Testis (tissue), 3 donors: ENCODE measurements around the gene DGKD. TPM values are rescaled to one million over a fixed set of nuclear protein-coding genes. Genes with fewer than 3 reads are reported as not detected.
"Not testable (repeated sequence)": the region's sequence is repeated elsewhere in the genome, so short reads cannot be mapped to it uniquely, and the experiment has no call there.

Experiments
- DNase-seq: peaks from one replicate; pipeline ENCODE4 v3.0.0-alpha.2; 2019
- H3K27ac ChIP-seq, 2 donors: fragments of 200-600 bp; sonication (generic); one replicate each; pipeline ENCODE4 v1.5.1; 2019
- H3K27me3 ChIP-seq: fragments of 200-600 bp; sonication (generic); one replicate; pipeline ENCODE4 v1.5.1; 2019
- H3K36me3 ChIP-seq: fragments of 200-600 bp; sonication (generic); one replicate; pipeline ENCODE4 v1.5.1; 2017; ENCODE audit warnings: low read depth; ENCODE audit errors: missing control alignments
- H3K4me1 ChIP-seq: fragments of 200-600 bp; sonication (generic); one replicate; pipeline ENCODE4 v1.5.1; 2019
- H3K4me3 ChIP-seq, 2 donors: fragments of 200-600 bp; sonication (generic); one replicate each; pipeline ENCODE4 v1.5.1; 2017 to 2019
- H3K9me3 ChIP-seq: fragments of 200-600 bp; sonication (generic); one replicate; pipeline ENCODE4 v1.5.1; 2017
- POLR2A ChIP-seq: fragments of 450-650 bp; IDR thresholded peaks from one replicate; pipeline ENCODE4 v1.6.1; 2017; ENCODE audit warnings: antibody characterized with exemption, mild to moderate bottlenecking, moderate library complexity
- WGBS, 2 donors: methylation state at CpG; one replicate each; pipeline ENCODE4 v1.1.5; 2018; 5-methylcytosine and 5-hydroxymethylcytosine counted together
- intact Hi-C: fragments of 100-400 bp; cut with DNase I; formaldehyde crosslinking; loops from one replicate; pipeline ENCODE4 v1.15.1; 2023; ENCODE audit warnings: low total_unique reads
- polyA plus RNA-seq: library from polyadenylated mRNA; stranded (reverse); fragments of 350-450 nt; fragmentation: Illumina TruSeq; extraction: RNeasy Lipid Tissue Mini Kit (QIAGEN cat#74804); gene quantifications from one replicate; pipeline ENCODE4 v1.2.3, GENCODE V29; 2014; ENCODE audit warnings: low read depth, low replicate concordance; ENCODE audit not compliant: insufficient read depth
- total RNA-seq, 2 donors: library from RNA; depleted of rRNA; stranded (reverse); fragments of >200 nt; gene quantifications; one replicate each; pipeline ENCODE4 v1.2.3, GENCODE V29; 2016
- TF ChIP-seq, protein P1 (sequence below), 3 experiments: fragments of 450-650 bp in 2 of 3; fragments of 200-600 bp in 1 of 3; sonication (generic) in 1 of 3; IDR thresholded peaks; one replicate each; pipeline ENCODE4 v1.5.1; 2016 to 2019; ENCODE audit warnings: antibody characterized with exemption in 3 of 3, mild to moderate bottlenecking in 2 of 3, moderate library complexity in 1 of 3

The DGKD gene
- total and polyA plus RNA-seq, 3 donors from 2014 or later = 65.1 to 80.1 (median 66.7) TPM

DNA sequence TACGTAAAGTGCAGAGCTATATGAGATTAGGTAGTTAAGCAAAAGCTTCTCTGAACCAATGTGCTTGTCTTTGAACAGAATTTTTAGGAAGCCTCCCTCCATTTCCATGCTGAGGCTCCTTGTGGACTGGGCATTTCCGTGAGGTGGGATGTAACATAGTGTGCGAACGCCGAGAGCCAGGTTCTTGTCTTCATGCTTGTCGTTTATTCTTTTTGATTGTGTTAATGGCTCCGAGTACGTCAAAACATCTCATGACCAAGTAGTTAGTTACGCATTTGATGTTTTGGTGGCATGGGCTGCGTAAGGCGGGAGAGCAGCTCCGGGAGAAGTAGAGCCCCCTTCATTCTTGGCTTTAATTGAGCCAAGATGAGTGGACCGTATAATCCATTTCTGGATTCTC lies 32.9 kb downstream of the DGKD start:
- peaks cover 21% of the 10 kb centered on the region for H3K4me1 ChIP-seq
- peak overlapping the region; percentile 19 to 73 for H3K27ac ChIP-seq
- intact Hi-C loops = no loop called here
- H3K36me3 ChIP-seq = no peaks in the 10 kb centered on the region
- DNase-seq = no peak
- TF ChIP-seq POLR2A = no peak
- TF ChIP-seq, protein P1, sequence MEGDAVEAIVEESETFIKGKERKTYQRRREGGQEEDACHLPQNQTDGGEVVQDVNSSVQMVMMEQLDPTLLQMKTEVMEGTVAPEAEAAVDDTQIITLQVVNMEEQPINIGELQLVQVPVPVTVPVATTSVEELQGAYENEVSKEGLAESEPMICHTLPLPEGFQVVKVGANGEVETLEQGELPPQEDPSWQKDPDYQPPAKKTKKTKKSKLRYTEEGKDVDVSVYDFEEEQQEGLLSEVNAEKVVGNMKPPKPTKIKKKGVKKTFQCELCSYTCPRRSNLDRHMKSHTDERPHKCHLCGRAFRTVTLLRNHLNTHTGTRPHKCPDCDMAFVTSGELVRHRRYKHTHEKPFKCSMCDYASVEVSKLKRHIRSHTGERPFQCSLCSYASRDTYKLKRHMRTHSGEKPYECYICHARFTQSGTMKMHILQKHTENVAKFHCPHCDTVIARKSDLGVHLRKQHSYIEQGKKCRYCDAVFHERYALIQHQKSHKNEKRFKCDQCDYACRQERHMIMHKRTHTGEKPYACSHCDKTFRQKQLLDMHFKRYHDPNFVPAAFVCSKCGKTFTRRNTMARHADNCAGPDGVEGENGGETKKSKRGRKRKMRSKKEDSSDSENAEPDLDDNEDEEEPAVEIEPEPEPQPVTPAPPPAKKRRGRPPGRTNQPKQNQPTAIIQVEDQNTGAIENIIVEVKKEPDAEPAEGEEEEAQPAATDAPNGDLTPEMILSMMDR (IDR thresholded peaks at IDR 0.05) = no peak
- no peaks in the 10 kb centered on the region for H3K9me3 ChIP-seq
- no peaks in the 10 kb centered on the region for H3K27me3 ChIP-seq
- no peak overlapping the region for H3K4me3 ChIP-seq
- WGBS, 2 donors = 75 to 82% methylated on average over 13 of the region's 13 CpGs

DNA sequence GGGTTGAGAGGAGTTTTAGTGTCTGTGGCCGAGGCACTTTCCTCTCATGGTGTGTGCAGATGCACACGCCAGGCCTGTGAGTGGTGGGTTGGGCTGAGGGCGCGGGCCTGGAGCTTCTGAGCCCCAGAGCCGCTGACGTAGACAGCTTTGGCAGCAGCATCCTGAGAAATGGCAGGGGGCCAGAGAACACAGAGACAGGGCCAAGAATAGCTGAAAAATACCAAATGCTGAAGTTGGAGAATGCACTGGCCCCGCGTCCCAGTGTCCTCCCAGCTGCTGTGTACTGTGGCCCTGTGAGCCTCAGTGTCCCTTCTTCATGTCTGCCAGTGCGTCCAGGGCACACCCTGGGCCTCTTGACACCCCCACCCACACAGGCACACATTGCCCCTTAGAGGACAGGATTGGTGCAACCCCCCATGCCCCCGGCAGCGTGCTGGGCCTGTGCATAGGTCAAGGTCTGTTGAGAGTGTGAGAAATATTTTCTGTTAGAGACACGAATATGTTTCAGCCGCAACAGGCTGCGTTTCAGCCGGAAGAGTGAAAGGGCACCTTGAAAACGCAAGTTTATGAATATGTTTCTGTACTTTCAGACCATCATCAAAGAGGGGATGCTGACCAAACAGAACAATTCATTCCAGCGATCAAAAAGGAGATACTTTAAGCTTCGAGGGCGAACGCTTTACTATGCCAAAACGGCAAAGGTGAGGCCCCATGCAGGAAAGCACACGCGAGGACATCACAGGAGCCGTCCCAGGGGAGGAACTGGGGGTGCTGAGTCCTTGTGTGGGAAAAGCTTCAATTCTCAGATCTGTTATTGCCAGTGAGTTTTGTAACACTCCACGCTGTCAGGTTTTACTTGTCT lies 33.6 kb downstream of the DGKD start:
- H3K36me3 ChIP-seq = no peaks in the 10 kb centered on the region
- H3K27me3 ChIP-seq = no peaks in the 10 kb centered on the region
- H3K4me3 ChIP-seq = no peak overlapping the region
- H3K4me1 ChIP-seq = peaks cover 21% of the 10 kb centered on the region
- peak; percentile 90 for DNase-seq
- H3K9me3 ChIP-seq = no peaks in the 10 kb centered on the region
- H3K27ac ChIP-seq = peak overlapping the region; percentile 19 to 73
- intact Hi-C loops = no loop called here
- TF ChIP-seq POLR2A = no peak
- TF ChIP-seq, protein P1 (IDR thresholded peaks at IDR 0.05) = no peak
- 30 to 37% methylated on average over 23 to 25 of the region's 25 CpGs for WGBS, 2 donors

DNA sequence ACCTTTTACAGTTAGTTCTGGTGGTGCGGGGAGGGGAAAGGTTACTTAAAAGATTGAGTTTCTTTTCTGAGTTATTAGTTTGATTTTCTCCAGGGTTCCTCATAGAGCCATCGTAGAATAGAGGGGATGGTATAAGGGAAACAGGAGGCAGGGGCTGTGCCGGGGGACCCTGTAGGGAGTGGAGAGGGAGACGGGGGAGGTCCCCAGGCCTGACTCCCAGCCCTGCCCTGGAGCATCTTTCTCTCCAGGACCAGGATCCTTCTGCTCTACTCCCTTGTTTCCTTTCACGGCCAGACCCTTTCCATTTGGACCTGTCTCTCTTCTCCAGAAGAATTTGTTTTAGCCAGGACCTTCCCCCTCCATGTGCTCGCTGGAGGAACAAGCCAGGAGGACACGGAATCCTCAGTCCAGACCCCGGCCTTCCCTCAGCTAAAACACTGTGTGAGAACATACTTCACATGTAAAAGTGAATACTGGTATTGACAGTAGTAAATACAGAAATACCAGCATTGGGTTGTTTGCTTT lies 35.4 kb downstream of the DGKD start:
- TF ChIP-seq POLR2A = no peak
- no peak overlapping the region for H3K4me3 ChIP-seq
- no peak overlapping the region for H3K27ac ChIP-seq
- no peaks in the 10 kb centered on the region for H3K27me3 ChIP-seq
- no peaks in the 10 kb centered on the region for H3K36me3 ChIP-seq
- WGBS, 2 donors = 85% methylated on average over 8 of the region's 8 CpGs
- H3K9me3 ChIP-seq = no peaks in the 10 kb centered on the region
- intact Hi-C loops = no loop called here
- DNase-seq = no peak
- peaks cover 21% of the 10 kb centered on the region for H3K4me1 ChIP-seq

- TF ChIP-seq POLR2A = no peak
- TF ChIP-seq, protein P1 (IDR thresholded peaks at IDR 0.05) = no peak
- no peaks in the 10 kb centered on the region for H3K27me3 ChIP-seq
- H3K4me1 ChIP-seq = no peaks in the 10 kb centered on the region
- H3K36me3 ChIP-seq = no peaks in the 10 kb centered on the region
- no peak overlapping the region for H3K4me3 ChIP-seq
- intact Hi-C loops = no loop called here
- H3K27ac ChIP-seq = no peak overlapping the region
- no peaks in the 10 kb centered on the region for H3K9me3 ChIP-seq
- WGBS, 2 donors = 96 to 97% methylated on average over 7 of the region's 7 CpGs
- DNase-seq = no peak
Observed at GRCh38 chr2:233395687-233396086, 41.4 kb downstream of the DGKD start.

GRCh38 chr2:233396726-233397665 lies 42.7 kb downstream of the DGKD start:
- H3K4me1 ChIP-seq = not testable (repeated sequence)

More at GRCh38 chr2:233396726-233397665, 42.7 kb downstream of the DGKD start:
- H3K9me3 ChIP-seq, H3K27me3 ChIP-seq, H3K27ac ChIP-seq, intact Hi-C loops, H3K36me3 ChIP-seq, DNase-seq, H3K4me3 ChIP-seq: not testable (repeated sequence)
- 87 to 96% methylated on average over 8 to 12 of the region's 12 CpGs for WGBS, 2 donors
